HG02840 (cell line): ENCODE measurements around the gene ENHO.
"Not testable (repeated sequence)": the region's sequence is repeated elsewhere in the genome, so short reads cannot be mapped to it uniquely, and the experiment has no call there.

Experiments
- ATAC-seq: cut with Tn5 transposase; IDR thresholded peaks from one replicate; pipeline ENCODE4 v1.9.1; 2021; ENCODE audit warnings: mild to moderate bottlenecking, moderate library complexity, moderate number of reproducible peaks; ENCODE audit not compliant: unreplicated experiment, low FRiP score

The ENHO gene

DNA sequence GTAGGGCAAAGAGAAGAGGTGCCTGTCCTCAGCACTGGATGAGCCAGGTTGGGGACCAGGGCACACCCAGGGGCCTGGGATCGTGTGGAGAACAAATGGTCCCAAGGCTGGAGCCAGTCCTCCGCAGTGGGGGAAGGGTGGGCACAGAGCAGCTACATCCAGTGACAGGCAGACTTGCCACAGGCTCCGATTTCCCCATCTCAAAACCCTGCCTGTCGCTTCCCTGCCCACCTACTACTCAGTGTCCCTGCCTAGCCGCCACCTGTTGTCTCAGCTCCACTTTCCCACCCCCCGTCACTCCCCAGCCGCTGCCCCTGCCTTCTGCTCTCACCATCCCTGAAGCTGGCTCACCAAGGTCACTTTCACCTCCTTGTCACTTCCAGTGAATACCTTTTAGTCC, 13.9 kb upstream of the ENHO start:
- no peak for ATAC-seq

DNA sequence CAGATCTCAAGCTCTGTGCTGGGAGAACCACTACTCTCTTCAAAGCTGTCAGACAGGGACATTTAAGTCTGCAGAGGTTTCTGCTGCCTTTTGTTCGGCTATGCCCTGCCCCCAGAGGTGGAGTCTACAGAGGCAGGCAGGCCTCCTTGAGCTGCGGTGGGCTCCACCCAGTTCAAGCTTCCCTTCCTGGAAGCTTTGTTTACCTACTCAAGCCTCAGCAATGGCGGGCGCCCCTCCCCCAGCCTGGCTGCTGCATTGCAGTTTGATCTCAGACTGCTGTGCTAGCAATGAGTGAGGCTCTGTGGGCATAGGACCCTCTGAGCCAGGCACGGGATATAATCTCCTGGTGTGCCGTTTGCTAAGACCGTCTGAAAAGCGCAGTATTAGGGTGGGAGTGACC, 9.3 kb upstream of the ENHO start:
- not testable (repeated sequence) for ATAC-seq

DNA sequence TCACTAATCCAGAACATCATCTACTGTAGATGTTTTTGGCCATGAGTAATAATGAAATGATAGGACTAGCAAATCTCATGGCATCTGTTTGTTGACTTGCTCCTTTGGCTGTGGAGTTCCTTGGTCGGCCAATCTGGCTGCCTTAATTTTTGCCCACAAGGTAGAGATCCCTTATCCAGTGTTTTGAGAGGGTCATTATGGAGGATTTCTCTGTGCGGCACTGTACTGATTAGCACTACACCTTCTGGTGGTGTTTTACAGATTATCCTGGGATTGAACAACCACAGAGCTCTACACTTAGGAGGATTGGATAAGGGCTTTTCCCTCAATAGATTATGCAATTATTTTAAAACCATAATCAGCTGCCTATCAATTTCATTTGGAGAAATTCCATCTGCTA, 3.2 kb upstream of the ENHO start:
- no peak for ATAC-seq

DNA sequence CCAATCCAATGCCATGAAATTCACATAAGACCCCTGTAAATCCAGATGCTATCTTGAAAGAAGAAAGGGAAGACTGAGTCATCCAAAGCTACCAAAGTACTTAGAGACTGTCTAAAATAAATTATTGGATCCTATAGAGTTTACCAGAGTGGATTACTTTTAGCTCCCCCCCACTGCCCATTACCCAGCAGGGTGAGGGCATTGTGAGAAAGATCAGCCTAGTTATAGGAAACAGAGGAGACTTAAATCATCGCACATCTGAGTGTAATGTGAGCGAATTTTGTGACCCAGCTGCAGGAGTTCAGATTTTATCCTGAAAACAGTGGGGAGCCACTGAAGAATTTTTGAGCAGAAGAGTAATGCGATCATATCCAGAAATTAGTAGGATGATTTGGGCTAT, 1.6 kb upstream of the ENHO start:
- ATAC-seq = no peak

DNA sequence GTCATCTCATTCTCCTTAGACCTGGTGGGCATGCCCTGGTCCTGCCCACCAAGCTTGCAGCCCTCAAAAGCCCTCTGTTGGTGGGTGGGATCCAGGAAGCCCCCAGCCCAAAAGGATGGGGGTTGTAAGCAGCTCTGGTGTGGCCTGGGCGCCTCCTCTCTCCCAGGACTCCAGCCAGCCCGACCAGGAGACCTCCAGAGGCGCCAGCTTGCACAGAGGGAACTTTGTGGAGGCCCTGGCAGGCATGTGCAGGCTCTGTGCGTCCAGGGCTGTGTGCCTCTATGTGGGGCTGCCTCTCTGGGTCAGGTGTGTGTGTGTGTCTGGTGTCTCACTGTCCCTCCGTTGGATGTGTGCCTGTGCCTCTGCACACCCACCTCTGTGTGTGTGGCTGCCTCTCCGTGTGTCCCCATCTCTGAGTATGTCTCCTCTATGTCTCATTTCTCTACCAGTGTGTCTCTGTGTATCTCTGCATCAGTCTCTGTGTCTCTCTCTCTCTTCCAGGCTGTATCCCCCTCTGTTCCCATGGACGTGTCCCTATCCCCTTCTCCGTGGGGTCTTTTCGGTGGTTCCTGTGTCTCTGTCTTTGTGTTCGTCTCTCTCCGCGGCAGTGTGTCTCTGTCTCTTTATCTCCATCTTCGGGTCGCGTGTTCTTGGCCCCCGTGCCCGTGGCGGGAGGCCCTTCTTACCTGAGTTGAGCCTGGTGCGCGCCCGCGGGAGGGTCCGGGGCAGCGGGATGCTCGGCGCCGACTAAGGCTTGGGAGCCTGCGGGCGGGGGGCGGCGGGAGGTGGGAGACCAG, 501 bp downstream of the ENHO start:
- ATAC-seq = peak; percentile 15

DNA sequence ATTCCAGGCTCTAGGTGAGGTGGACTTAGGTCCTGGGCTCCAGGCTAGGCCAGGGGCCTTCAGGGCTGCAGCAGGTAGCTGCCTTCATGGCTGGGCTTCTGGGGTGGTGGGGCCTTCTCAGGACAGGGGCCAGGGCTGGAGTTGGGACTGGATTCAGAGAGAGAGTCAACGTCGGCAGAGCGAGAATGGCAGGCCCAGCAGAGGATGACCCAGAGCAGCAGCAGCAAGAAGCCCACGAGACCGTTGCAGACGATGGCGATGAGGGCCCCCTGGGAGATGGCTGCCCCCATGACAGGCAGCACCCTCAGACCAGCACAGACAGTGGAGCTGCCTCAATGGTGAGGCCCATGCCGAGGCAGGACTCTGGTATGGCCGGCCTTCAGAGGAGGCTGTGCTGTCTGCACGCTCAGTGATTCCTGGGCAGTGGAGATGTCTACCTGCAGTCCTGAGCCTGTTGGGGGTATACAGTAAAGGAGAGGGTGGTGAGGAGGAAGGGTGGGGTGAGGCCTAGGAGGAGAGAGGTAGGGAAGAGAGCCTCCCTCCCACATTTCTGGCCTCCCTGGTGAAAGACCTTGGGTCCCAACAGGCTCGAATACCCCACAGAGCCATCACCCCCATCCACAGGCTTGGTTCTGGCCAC, 1.3 kb downstream of the ENHO start:
- ATAC-seq = no peak

DNA sequence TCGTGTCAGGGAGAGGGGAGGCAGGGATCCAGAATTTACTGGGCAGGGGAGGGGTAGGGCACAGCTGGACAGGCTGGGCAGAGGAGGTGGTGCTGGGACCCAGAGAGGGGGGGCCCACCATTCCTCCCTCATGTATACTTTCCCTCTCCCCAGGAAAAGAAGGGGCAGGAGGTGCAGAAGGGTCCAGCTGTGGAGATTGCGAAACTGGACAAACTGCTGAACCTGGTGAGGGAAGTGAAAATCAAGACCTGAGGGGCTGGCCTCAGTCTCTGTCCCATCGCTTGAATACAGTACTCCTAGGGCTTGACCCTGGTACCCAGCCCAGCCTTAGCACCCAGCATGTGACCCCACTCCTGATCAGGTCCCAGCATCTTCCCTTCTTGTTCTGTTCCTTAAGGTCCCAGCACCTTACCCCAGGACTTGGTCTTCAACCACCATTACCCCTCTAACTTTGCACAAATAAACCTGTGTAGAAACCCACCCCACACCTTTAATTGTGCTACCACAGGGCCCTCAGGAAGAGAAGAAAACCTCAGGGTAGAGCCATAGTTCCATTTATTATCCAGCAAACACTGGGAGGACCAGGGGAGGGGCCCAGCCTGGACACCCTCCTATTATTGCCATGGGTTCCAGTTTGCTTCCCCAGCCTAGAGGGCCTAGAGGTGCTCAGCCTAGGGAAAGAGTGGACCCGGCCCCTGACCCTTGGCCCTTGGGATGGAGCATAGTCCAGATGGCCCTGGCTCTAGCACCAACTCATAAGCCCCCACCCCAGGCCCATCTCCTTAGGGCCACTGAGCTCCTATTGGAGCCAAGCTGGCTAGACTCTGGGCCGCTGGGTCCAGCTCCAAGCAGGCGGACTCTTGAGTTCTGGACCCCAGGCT, 2.0 kb downstream of the ENHO start:
- no peak for ATAC-seq

DNA sequence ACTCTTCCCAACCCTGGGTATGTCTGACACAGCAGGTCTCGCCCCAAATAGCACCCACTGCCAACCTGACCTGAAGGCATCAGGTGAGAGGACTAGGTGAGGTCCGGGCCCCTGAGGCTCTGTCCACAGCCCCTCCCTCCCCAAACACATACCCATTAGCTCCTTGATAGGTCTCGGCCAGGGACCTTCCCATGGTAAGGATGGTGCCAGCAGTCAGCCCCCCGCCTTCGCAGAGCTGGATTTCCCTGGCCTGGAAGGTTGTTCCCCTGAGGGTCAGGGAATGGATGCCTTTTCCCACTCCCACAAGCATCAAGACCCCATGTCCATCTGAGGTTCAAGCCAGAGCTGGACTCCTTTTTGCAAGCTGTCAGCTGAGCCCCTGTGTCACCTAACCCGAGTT, 2.7 kb downstream of the ENHO start:
- ATAC-seq = no peak

DNA sequence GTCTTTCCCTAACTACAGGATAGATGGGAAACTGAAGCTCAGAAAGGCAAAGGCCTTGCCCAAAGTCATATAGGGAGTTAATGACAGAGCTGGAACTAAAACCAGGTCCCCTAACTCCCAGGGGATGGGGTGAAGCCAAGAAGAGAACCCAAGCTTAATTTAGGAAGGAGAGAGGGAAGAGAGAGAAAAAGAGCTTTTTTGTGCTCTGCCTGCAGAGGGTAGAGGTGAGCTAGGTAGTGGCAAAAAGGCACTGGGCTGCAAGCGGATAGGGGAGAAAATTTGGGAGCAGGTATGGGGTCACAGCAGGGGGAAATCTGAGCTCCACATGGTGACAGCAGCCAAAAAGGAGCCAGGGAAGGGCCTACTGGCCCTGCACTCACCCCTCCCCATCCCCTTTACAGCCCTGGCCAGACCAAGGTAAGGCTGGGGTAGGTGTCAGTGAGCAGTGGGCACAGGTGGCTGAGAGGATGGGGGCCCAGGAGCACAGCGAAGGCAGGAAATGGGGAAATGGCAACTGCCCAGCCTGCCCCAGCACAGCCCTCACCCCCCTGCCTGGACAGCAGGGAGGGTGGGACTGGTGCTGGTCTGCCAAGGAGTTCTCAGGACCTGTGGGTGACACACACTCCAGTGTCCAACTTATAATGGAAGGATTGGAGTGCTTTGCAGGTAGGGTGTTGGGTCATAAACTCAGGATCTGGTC, 3.3 kb downstream of the ENHO start:
- no peak for ATAC-seq

DNA sequence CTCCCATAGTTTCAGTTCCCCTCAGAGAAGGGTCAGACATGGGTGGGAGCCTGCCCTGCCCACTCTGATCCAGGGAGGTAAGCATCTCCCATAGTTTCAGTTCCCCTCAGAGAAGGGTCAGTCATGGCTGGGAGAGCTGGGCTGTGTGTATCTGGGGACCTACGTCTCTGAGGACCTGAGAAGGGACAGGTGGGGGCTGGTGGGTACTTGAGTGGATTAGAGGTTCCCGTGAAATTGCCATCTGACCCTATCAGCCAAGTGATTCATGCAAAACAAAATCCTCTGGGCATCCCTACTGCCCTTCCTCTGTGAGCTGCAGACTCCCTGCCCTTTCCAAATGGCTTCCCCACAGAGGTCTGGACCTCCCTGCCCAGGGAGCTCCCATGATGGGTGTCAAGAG, 3.9 kb downstream of the ENHO start:
- no peak for ATAC-seq

DNA sequence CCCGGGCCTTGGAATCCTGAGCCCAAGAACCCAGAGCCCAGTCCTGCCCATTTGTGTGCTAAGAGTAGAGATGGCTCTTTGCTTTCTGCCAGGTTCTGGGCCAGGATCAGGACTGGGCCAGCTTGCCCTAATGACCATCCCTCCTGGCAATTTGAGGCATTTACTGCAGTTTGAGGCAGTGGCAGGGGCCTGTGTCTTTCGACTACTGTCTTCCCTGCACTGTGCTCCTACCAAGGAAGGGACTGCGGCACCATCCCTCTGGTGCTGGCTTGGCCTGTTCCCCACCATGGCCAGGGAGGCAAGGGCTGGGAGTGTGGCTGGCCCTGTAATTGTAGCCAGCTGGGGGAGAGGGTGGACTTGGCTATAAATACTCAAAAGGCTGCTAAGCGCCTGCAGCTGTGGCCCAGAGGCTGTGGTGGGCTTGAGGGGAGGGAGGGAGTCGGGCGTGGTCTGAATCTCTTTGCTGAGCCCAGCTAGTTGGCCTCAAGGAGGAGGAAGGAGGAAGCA, 4.6 kb downstream of the ENHO start:
- no peak for ATAC-seq

DNA sequence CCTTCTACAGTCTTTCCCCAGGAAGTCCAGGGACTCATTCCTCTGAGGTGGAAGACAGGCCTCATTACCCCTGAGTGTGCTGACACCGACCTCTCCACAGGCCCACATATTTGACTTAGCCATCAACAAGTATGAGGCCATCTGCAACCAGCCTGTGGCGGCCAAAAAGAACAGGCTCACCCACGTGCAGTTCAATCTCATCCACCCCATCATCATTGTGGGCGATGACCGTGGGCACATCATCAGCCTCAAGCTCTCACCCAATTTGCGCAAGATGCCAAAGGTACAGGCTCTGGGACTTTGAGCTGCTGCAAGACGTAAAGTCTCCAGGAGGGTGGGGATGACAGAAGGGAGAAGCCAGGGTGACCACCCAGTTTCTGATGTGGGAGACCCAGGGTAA, 5.6 kb downstream of the ENHO start:
- ATAC-seq = no peak

DNA sequence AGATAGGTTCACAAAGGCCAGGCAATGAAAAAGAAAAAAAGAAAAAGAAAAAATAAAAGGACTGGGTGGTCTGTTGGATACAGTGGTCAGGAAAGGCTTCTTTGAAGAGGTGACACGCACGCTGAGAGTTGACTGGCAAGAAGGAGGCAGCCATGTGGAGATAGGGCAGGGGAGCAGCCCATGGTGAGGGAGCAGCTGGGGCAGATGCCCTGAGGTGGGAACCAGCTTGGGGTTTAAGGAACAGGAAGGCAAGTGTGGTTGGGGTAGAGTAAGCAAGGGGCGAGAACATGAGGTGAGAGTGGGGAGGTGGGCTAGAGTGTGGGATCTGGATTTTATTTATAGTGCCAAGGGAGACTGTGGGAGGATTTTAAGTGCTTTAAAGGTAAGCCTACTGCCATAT, 6.8 kb downstream of the ENHO start:
- ATAC-seq = no peak

DNA sequence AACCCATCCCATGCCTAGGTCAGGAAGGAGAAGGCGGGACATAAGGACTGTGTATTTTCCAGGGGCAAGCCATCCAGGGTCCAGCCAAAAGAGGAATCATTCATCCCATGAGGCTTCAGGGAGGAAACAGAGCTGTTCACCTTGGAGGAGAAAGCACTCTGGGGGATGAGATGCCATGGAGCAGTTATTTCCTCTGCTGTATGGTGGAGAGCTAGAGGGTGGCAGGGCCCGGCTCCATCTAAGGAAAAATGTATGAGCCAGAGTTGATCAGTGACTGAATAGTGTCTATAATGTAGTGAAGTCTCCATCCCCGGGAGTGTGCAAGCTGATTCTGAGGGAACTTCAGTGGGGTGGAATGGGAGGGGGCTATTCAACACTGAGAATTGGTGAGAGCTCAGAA, 8.0 kb downstream of the ENHO start:
- no peak for ATAC-seq

DNA sequence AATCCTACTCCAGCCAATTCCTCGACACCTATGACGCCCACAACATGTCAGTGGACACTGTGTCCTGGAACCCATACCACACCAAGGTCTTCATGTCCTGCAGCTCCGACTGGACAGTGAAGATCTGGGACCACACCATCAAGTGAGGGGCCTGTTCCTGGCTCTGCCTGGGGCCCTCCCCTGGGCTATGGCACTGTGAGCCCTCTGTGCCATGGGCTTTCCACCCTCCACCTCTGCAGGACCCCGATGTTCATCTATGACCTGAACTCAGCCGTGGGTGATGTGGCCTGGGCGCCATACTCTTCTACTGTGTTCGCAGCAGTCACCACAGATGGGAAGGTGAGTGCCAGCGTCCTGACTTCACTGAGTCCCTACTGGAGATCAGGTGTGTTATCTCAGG, 8.4 kb downstream of the ENHO start:
- ATAC-seq = no peak

DNA sequence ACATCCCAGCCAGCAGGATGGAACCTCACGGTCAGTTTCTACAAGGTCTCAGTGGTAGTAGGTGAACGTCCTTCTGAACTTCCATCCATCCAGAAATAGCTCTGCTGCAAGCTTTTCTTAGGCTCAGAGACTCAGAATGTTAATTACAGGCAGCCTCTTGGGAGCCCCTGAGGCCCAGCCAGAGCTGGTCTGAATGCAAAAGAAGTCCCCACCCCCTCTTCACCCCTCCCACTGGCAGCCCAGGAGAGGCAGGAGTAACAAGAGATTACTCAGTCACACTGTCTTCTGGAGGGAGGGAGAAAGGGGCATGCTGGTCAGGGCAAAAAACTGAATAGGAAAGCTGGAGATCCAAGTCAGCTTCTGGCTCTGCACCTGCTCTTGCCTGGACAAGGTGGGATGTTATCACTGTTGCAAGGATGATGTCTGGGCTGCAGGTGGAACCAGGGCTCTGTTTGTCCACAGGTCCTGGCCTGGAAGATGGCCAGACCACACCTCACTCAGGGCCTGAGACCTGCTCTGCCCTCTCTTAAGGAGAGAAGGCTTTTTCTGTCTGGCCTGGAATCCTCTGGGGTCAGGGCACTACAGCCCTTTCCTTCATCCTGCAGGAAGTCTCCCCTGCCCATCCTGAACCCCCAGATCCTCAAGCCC, 9.1 kb downstream of the ENHO start:
- ATAC-seq = no peak

DNA sequence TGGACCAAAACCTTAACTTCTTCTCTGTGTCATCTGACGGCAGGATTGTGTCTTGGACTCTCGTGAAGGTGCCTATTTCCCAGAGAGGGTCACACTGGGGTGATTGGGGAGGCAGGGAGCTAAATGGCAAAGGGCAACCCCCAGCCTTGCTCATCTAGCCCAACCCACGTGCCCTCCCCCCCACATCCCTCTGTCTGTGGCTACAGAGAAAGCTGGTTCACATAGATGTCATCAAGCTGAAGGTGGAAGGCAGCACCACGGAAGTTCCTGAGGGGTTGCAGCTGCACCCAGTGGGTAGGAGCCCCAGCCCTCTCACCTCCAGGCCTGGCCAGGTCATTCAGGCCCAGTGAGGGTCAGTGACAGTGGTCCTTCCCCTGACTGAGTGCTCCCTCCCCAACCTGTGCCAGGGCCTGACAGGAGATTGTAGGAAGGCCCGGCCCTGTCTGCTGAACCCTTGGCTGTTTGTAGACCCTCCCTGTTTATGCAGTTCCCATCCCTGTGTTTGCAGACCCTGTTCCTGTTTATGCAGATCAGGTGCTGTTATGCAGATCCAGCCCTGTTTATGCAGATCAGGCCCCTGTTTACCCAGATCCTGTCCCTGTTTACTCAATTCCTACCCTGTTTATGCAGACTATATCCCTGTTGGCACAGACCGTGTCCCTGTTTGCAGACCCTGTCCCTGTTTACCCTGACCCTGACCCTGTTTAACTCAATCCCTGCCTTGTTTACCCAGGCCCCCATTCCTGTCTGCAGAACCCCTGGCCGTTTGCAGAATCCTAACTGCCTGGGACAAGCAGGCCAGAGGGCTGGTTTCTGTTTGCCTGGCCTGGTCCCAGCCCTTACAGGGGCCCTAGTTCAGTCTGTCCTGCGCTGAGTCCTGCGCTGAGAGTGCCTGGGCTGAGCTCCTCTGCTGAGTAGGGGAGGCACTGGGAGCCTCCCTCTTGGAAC, 10.4 kb downstream of the ENHO start:
- ATAC-seq = no peak

DNA sequence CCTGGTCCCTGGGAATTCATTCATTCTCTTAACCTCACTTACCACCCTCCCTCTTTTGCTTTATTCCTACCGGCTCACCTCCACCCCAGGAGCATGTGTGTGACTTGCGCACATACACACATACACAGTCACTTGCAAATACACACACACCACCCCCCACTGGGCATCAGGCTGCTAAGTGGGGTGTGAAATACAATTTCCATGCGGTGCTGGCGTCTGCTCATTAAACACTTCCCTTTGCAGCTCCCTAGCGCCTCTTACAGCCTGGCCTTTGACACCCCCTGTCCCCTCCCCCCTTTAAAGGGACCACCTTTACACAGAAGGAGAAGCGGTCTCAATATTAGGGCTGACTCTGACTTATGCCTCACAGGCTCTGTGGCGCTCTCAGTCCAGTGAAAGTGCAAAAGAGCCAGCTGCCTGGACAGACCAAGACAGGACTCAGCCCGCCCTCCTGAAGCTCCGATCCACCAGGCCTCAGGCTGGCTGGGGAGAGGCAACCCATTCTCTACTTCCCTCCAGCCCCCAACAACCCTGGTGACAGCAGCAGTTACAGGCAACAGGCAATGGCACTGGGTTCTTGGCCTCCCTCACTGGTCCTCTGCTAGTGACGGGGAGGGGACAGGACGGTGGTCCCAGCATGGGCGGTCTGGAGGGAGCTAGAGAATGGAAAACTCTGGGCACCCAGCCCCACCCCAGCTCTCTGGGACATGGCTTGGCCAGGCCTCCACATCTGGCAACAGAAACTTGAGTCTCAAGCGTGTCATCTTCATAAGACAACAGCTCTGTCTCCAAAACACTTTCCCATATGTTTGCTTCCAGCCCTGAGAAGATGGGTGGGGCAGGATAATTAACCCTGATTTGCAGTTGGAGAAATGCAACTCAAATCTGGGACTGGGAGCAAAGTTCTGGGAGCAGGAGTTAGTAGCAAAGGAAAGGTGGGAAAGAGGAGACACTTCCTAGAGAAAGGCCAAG, 12.0 kb downstream of the ENHO start:
- ATAC-seq = no peak
